HepG2 (cell line): Measurements from ENCODE around the gene INPP5E. TPM values are rescaled to one million over a fixed set of nuclear protein-coding genes. Genes with fewer than 3 reads are reported as not detected.
"Not testable (repeated sequence)": the region's sequence is repeated elsewhere in the genome, so short reads cannot be mapped to it uniquely, and the experiment has no call there.

Experiments
- ATAC-seq: fragments of 200-7000 bp; cut with Tn5 transposase; 3 replicates; pipeline ENCODE4 v1.9.1; 2020; ENCODE audit warnings: mild to moderate bottlenecking, moderate library complexity
- BruUV-seq: library from RNA; stranded (reverse); fragments of 400-500 nt; replicated peaks from 2 replicates; lab custom pipeline; 2021; lab: Mats Ljungman, UMichigan
- CTCF ChIA-PET: fragments of 300-600 bp; formaldehyde crosslinking; extraction: SDS; loops from one replicate; lab custom pipeline; 2021; ENCODE audit warnings: low total read pairs, inconsistent platforms, low intra/inter-chr PET ratio; lab: Yijun Ruan, JAX
- POLR2A ChIA-PET: fragments of 350-600 bp; sonication (Branson Sonifier 250); formaldehyde crosslinking; loops from one replicate; lab custom pipeline; 2020; ENCODE audit warnings: antibody characterized with exemption, inconsistent platforms; lab: Yijun Ruan, JAX
- DNase-seq: peaks from one replicate; pipeline ENCODE4 v3.0.0-alpha.2; 2015; ENCODE audit warnings: low spot score
- FAIRE-seq: peaks from 3 replicates; lab custom pipeline; 2011; peaks lifted over from hg19 to GRCh38; lab: Jason Lieb, UNC
- H2AFZ ChIP-seq: one replicate; pipeline ENCODE4 v1.6.1; 2011; ENCODE audit warnings: low read length, inconsistent platforms
- H3K27ac ChIP-seq: fragments of 300-600 bp; 3 replicates; pipeline ENCODE4 v1.8.0; 2011; ENCODE audit warnings: mixed run types, mild to moderate bottlenecking, mixed read lengths, low read length, inconsistent platforms; ENCODE audit not compliant: insufficient read depth; ENCODE audit errors: extremely low read length
- H3K27me3 ChIP-seq, 2 experiments: fragments of 200-600 bp in 1 of 2; 2 replicates in 1 of 2; 3 replicates in 1 of 2; pipeline versions ENCODE4 v1.6.0 to v1.8.0; 2011; ENCODE audit warnings: low read length in 2 of 2, mild to moderate bottlenecking in 2 of 2, moderate library complexity in 2 of 2, inconsistent platforms in 1 of 2; ENCODE audit not compliant: insufficient read depth in 2 of 2, control insufficient read depth in 1 of 2
- H3K36me3 ChIP-seq, 2 experiments: fragments of 200-600 bp in 1 of 2; replicated peaks in 1 of 2; 2 replicates in 1 of 2; 3 replicates in 1 of 2; pipeline versions ENCODE4 v1.5.1 to v1.8.0; 2011; ENCODE audit warnings: low read length in 2 of 2, inconsistent platforms in 1 of 2; ENCODE audit not compliant: insufficient read depth in 2 of 2, control insufficient read depth in 1 of 2
- H3K4me1 ChIP-seq: 2 replicates; pipeline ENCODE4 v1.5.1; 2012; ENCODE audit warnings: low read length, inconsistent platforms; ENCODE audit not compliant: insufficient read depth
- H3K4me2 ChIP-seq: 2 replicates; pipeline ENCODE4 v1.6.0; 2011; ENCODE audit warnings: low read depth, low read length, inconsistent platforms
- H3K4me3 ChIP-seq, 3 experiments: fragments of 200-600 bp in 1 of 3; sonication (generic), shearing (Covaris generic) in 1 of 3; replicated peaks in 1 of 3; 2 replicates each; pipeline ENCODE4 v1.5.1; 2011 to 2016; ENCODE audit warnings: low read length in 3 of 3, inconsistent platforms in 2 of 3, low read depth in 2 of 3, mild to moderate bottlenecking in 2 of 3, control low read depth in 1 of 3, mixed read lengths in 1 of 3; ENCODE audit not compliant: insufficient read depth in 1 of 3
- H3K79me2 ChIP-seq: one replicate; pipeline ENCODE4 v1.6.1; 2011; ENCODE audit warnings: low read length, inconsistent platforms; ENCODE audit not compliant: insufficient read depth
- H3K9ac ChIP-seq: 2 replicates; pipeline ENCODE4 v1.6.0; 2011; ENCODE audit warnings: mild to moderate bottlenecking, low read depth, low read length, inconsistent platforms; ENCODE audit not compliant: insufficient read depth
- H3K9me3 ChIP-seq: 2 replicates; pipeline ENCODE4 v1.5.1; 2012; ENCODE audit warnings: mild to moderate bottlenecking, low read length
- H4K20me1 ChIP-seq: 2 replicates; pipeline ENCODE4 v1.6.0; 2011; ENCODE audit warnings: inconsistent platforms, mild to moderate bottlenecking, low read length, moderate library complexity; ENCODE audit not compliant: insufficient read depth
- AGO2 ChIP-seq: fragments of 200-400 bp; formaldehyde crosslinking; optimal IDR thresholded peaks from 2 replicates; pipeline ENCODE3; 2017; ENCODE audit warnings: mild to moderate bottlenecking, low read depth, low read length, moderate library complexity
- POLR2AphosphoS5 ChIP-seq: IDR thresholded peaks from 2 replicates; pipeline ENCODE4 v1.6.1; 2012; ENCODE audit warnings: low read depth, low read length
- ZNF761 ChIP-seq: sonication (generic); formaldehyde crosslinking; conservative IDR thresholded peaks from 2 replicates; pipeline ENCODE4 v1.4.0; 2020; ENCODE audit warnings: mild to moderate bottlenecking, missing genetic modification reagents
- ZNF841 ChIP-seq: sonication (generic); formaldehyde crosslinking; IDR thresholded peaks from 2 replicates; pipeline ENCODE4 v1.8.1; 2023; ENCODE audit warnings: missing genetic modification reagents, borderline replicate concordance
- WGBS: methylation state at CpG from one replicate; pipeline ENCODE4 v1.1.6; 2017; ENCODE audit warnings: low lambda C conversion rate; 5-methylcytosine and 5-hydroxymethylcytosine counted together
- in situ Hi-C: cut with HindIII; loops from 2 replicates; pipeline ENCODE4 v1.10.0; 2017; ENCODE audit warnings: low pct_unique_long_range_greater_than_20kb; ENCODE audit not compliant: extremely low pct_ligation_motif_present
- intact Hi-C: fragments of 100-400 bp; cut with micrococcal nuclease; formaldehyde crosslinking; loops from one replicate; pipeline ENCODE4 v1.10.0; 2022; ENCODE audit not compliant: unreplicated experiment
- polyA plus RNA-seq, 8 experiments: library from polyadenylated mRNA; depleted of rRNA in 3 of 8; stranded (reverse) in 7 of 8; unstranded in 1 of 8; fragments of >200 nt; fragmentation: Illumina TruSeq in 4 of 8; extraction: Trizol in 4 of 8; gene quantifications; 2 replicates each; pipeline versions ENCODE4 v1.2.1 to v1.2.3, GENCODE V29; 2011 to 2016; ENCODE audit warnings: low read depth in 4 of 8, missing spikeins in 1 of 8, mixed read lengths in 1 of 8; ENCODE audit not compliant: insufficient read depth in 1 of 8
- total RNA-seq, 5 experiments: library from RNA; depleted of rRNA; stranded (reverse); fragments of >200 nt; fragmentation: Illumina TruSeq; extraction: Trizol; gene quantifications; 2 replicates each; pipeline ENCODE4 v1.2.3, GENCODE V29; 2016; ENCODE audit warnings: low read depth in 1 of 5
- TF ChIP-seq, protein P1 (sequence below): sonication (generic); formaldehyde crosslinking; IDR thresholded peaks from 2 replicates; pipeline ENCODE4; 2020; ENCODE audit warnings: missing genetic modification reagents, mild to moderate bottlenecking, borderline replicate concordance
- TF ChIP-seq, protein P2 (sequence below): sonication (generic); formaldehyde crosslinking; IDR thresholded peaks from 2 replicates; pipeline ENCODE4 v1.5.1; 2020; ENCODE audit warnings: missing genetic modification reagents, mild to moderate bottlenecking, borderline replicate concordance

Gene INPP5E
- total and polyA plus RNA-seq, 2 of the 13 experiments (the other 11 are each of a cell fraction or from before 2014, with no cell fraction given) = 5.5 TPM

DNA sequence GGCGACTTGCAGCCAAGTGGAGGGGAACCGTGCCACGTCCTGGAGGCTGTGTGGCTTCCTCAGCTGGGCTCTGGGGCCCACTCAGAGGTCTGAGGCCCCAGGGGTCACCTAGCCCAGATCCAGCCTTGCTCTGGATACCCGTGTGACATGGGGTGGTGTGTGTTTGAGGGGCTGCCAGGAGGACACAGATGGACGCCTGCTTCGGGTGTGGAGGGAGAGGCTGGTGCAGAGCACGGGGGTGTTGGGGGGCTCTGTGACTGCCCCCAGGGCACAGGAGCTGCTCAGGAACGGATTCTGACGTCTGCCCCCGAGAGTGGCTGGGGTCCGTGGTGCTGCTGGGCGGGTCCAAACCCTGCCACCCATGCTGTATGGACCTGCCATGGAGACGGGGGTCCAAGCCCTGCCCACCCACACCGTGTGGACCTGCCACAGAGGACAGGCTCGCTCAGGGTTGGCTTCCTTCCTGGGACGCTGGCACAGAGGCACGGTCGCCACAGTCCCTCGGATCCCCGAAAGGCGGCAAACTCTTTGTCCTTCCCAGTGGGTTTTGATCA lies 10.5 kb downstream of the INPP5E start:
- no CpG with 5 or more reads among the region's 21 CpGs for WGBS
- peaks cover 8 to 13% of the 10 kb centered on the region in 2 experiments; a peak in 4 of 5 replicates for H3K36me3 ChIP-seq
- H3K9ac ChIP-seq = no peak overlapping the region
- H3K4me3 ChIP-seq = no peak overlapping the region
- H3K4me2 ChIP-seq = no peak overlapping the region
- no peak overlapping the region for H2AFZ ChIP-seq
- TF ChIP-seq ZNF761 (CRISPR knock-in tag) (no peak), POLR2AphosphoS5 (peak; percentile 24; the same call in 1 of the 2 replicates), AGO2 (peak; percentile 85)
- no peaks in the 10 kb centered on the region for H4K20me1 ChIP-seq
- DNase-seq = no peak
- H3K79me2 ChIP-seq = no peaks in the 10 kb centered on the region
- FAIRE-seq = no peak
- ChIA-PET CTCF (no interaction called here), POLR2A (no interaction called here)
- H3K27me3 ChIP-seq = no peaks in the 10 kb centered on the region
- H3K4me1 ChIP-seq = no peaks in the 10 kb centered on the region
- no peak; the same call in 2 of the 3 replicates for ATAC-seq
- intact Hi-C loops (no loop called here), in situ Hi-C loops (no loop called here)
- no peaks in the 10 kb centered on the region for H3K9me3 ChIP-seq
- H3K27ac ChIP-seq = no peak overlapping the region
- no TSS peak for BruUV-seq

GRCh38 chr9:136426787-136427186 lies 12.9 kb downstream of the INPP5E start:
- no TSS peak for BruUV-seq
- intact Hi-C loops (no loop called here), in situ Hi-C loops (no loop called here)
- TF ChIP-seq, protein P1, sequence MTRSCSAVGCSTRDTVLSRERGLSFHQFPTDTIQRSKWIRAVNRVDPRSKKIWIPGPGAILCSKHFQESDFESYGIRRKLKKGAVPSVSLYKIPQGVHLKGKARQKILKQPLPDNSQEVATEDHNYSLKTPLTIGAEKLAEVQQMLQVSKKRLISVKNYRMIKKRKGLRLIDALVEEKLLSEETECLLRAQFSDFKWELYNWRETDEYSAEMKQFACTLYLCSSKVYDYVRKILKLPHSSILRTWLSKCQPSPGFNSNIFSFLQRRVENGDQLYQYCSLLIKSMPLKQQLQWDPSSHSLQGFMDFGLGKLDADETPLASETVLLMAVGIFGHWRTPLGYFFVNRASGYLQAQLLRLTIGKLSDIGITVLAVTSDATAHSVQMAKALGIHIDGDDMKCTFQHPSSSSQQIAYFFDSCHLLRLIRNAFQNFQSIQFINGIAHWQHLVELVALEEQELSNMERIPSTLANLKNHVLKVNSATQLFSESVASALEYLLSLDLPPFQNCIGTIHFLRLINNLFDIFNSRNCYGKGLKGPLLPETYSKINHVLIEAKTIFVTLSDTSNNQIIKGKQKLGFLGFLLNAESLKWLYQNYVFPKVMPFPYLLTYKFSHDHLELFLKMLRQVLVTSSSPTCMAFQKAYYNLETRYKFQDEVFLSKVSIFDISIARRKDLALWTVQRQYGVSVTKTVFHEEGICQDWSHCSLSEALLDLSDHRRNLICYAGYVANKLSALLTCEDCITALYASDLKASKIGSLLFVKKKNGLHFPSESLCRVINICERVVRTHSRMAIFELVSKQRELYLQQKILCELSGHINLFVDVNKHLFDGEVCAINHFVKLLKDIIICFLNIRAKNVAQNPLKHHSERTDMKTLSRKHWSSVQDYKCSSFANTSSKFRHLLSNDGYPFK = no peak
- TF ChIP-seq ZNF841 (CRISPR knock-in tag) = no peak
- TF ChIP-seq, protein P2, sequence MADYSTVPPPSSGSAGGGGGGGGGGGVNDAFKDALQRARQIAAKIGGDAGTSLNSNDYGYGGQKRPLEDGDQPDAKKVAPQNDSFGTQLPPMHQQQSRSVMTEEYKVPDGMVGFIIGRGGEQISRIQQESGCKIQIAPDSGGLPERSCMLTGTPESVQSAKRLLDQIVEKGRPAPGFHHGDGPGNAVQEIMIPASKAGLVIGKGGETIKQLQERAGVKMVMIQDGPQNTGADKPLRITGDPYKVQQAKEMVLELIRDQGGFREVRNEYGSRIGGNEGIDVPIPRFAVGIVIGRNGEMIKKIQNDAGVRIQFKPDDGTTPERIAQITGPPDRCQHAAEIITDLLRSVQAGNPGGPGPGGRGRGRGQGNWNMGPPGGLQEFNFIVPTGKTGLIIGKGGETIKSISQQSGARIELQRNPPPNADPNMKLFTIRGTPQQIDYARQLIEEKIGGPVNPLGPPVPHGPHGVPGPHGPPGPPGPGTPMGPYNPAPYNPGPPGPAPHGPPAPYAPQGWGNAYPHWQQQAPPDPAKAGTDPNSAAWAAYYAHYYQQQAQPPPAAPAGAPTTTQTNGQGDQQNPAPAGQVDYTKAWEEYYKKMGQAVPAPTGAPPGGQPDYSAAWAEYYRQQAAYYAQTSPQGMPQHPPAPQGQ (CRISPR knock-in tag) = no peak
- Histone ChIP-seq H3K9me3 (no peaks in the 10 kb centered on the region), H3K9ac (no peak overlapping the region), H2AFZ (no peak overlapping the region), H3K79me2 (no peaks in the 10 kb centered on the region), H4K20me1 (no peaks in the 10 kb centered on the region), H3K4me1 (no peaks in the 10 kb centered on the region), H3K4me2 (no peak overlapping the region), H3K27ac (no peak overlapping the region), H3K36me3 (peaks cover 16 to 33% of the 10 kb centered on the region in 2 experiments; a peak in 4 of 5 replicates), H3K27me3 (no peaks in the 10 kb centered on the region), H3K4me3 (no peak overlapping the region)
- no peak for FAIRE-seq
- no peak for ATAC-seq
- DNase-seq = no peak
- 98% methylated on average over 12 of the region's 12 CpGs for WGBS
- ChIA-PET CTCF (no interaction called here), POLR2A (no interaction called here)

DNA sequence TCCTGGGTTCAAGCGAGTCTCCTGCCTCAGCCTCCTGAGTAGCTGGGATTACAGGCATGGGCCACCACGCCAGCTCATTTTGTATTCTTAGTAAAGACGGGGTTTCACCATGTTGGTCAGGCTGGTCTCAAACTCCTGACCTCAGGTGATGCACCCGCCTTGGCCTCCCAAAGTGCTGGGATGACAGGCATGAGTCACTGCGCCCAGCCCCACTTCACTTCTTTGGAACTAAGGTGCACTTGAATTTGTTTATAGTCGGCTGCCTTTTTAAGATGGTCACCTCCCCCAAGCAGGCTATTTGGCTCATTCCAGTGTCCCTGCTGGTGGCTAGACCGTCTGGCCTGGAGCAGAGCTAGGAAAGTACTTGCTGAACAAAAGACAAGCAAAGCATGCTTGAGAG lies 14.3 kb downstream of the INPP5E start:
- DNase-seq, H3K79me2 ChIP-seq, H4K20me1 ChIP-seq, in situ Hi-C loops, FAIRE-seq, H3K4me2 ChIP-seq, H3K4me3 ChIP-seq, ATAC-seq, H3K27me3 ChIP-seq, POLR2A ChIA-PET, H2AFZ ChIP-seq, H3K4me1 ChIP-seq, CTCF ChIA-PET, H3K9ac ChIP-seq, intact Hi-C loops, BruUV-seq, H3K9me3 ChIP-seq, H3K27ac ChIP-seq: not testable (repeated sequence)
- 93% methylated on average over 7 of the region's 7 CpGs for whole genome bisulfite sequencing
- peaks cover 19 to 37% of the 10 kb centered on the region in 2 experiments; a peak in 4 of 5 replicates for H3K36me3 ChIP-seq
